Suprapubic skin (tissue), 4 donors: Measurements from ENCODE around the gene HIVEP2. TPM values are rescaled to one million over a fixed set of nuclear protein-coding genes. Genes with fewer than 3 reads are reported as not detected.
A peak's percentile ranks its signal among the peaks of the same experiment; 100 is the strongest.

Experiments
- DNase-seq, 2 donors: peaks; one replicate each; pipeline ENCODE4 v3.0.0-alpha.2; 2019; ENCODE audit warnings: low spot score in 2 of 2
- H3K27ac ChIP-seq: fragments of 200-600 bp; sonication (generic); one replicate; pipeline ENCODE4 v1.5.1; 2019
- H3K27me3 ChIP-seq: fragments of 200-600 bp; sonication (generic); one replicate; pipeline ENCODE4 v1.5.1; 2019
- H3K36me3 ChIP-seq: fragments of 200-600 bp; sonication (generic); one replicate; pipeline ENCODE4 v1.5.1; 2019
- H3K4me1 ChIP-seq: fragments of 200-600 bp; sonication (generic); one replicate; pipeline ENCODE4 v1.5.1; 2019
- H3K4me3 ChIP-seq: fragments of 200-600 bp; sonication (generic); one replicate; pipeline ENCODE4 v1.5.1; 2019; ENCODE audit warnings: mild to moderate bottlenecking
- H3K9me3 ChIP-seq: fragments of 200-600 bp; sonication (generic); one replicate; pipeline ENCODE4 v1.5.1; 2019
- CTCF ChIP-seq, 2 donors: fragments of 200-600 bp in 1 of 2; fragments of 450-650 bp in 1 of 2; sonication (generic) in 1 of 2; IDR thresholded peaks; one replicate each; pipeline ENCODE4 v1.5.1; 2016 to 2019; ENCODE audit warnings: antibody characterized with exemption in 2 of 2, mild to moderate bottlenecking in 1 of 2, moderate library complexity in 1 of 2
- EP300 ChIP-seq: sonication (generic); formaldehyde crosslinking; IDR thresholded peaks from one replicate; pipeline ENCODE4 v1.6.1; 2017; ENCODE audit warnings: antibody characterized with exemption
- POLR2A ChIP-seq, 2 donors: fragments of 450-650 bp; IDR thresholded peaks; one replicate each; pipeline ENCODE4 v1.6.1; 2017; ENCODE audit warnings: antibody characterized with exemption in 2 of 2, mild to moderate bottlenecking in 2 of 2, moderate library complexity in 2 of 2
- POLR2AphosphoS5 ChIP-seq, 3 donors: sonication (generic); formaldehyde crosslinking; IDR thresholded peaks; one replicate each; pipeline ENCODE4 v1.6.1; 2017; ENCODE audit warnings: antibody characterized with exemption in 3 of 3
- WGBS: methylation state at CpG from one replicate; pipeline ENCODE4 v1.1.5; 2018; 5-methylcytosine and 5-hydroxymethylcytosine counted together
- total RNA-seq, 4 donors: library from RNA; depleted of rRNA; stranded (reverse); fragments of >200 nt; gene quantifications; one replicate each; pipeline ENCODE4 v1.1.0, GENCODE V29; 2016

The HIVEP2 gene
- total RNA-seq, 4 donors from 2014 or later: 23.6 to 31.3 (median 25.6) TPM

DNA sequence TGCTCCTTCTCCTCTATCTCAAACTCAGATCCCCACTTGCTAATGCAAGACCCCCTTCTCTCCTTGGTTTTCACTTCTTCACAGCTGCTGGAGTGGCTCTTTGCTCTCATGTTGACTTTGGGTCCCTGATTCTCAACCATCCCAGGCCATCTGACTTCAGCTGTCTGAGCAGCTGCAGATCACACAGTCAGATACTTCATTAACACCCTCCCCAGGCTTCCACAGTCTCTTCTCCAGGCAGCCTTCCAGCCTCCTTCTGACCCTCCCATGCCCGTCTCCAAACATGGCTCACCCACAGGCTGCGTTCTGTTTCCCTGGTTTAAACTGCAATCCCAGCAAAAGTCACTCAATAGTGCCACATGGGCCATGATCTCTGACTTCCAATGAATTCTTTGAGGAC, 65.4 kb downstream of the HIVEP2 start:
- Histone ChIP-seq H3K4me3 (no peak overlapping the region), H3K27ac (no peak overlapping the region), H3K36me3 (no peaks in the 10 kb centered on the region), H3K9me3 (no peaks in the 10 kb centered on the region), H3K4me1 (peaks cover 5% of the 10 kb centered on the region), H3K27me3 (no peaks in the 10 kb centered on the region)
- no peak for DNase-seq
- 96% methylated on average over 2 of the region's 2 CpGs for WGBS
- TF ChIP-seq CTCF (IDR thresholded peaks at IDR 0.05) (no peak), POLR2A (IDR thresholded peaks at IDR 0.05) (no peak), POLR2AphosphoS5 (IDR thresholded peaks at IDR 0.05) (no peak), EP300 (no peak)

DNA sequence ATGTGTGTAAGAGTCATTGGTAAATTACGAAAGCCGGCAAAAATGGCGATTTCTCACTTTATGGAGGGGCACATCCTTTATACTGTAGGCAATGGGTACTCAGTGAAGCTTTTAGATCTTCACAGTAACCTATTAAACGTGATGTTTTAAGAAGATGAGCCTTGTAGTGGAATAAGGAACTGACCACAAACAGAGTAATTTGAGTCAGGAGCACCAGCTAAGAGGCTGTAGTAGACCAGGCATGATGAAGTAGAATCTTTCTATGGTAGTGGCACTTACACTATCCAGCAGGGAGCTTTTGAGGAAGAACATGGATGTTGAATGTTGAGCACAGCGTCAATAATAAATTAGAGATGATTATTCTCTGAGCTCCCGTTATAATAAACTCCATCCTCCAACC, 65.9 kb downstream of the HIVEP2 start:
- TF ChIP-seq EP300 (no peak), CTCF (IDR thresholded peaks at IDR 0.05) (no peak), POLR2A (IDR thresholded peaks at IDR 0.05) (no peak), POLR2AphosphoS5 (IDR thresholded peaks at IDR 0.05) (no peak)
- Histone ChIP-seq H3K4me1 (peaks cover under 1% of the 10 kb centered on the region), H3K27me3 (no peaks in the 10 kb centered on the region), H3K36me3 (no peaks in the 10 kb centered on the region), H3K4me3 (no peak overlapping the region), H3K27ac (no peak overlapping the region), H3K9me3 (no peaks in the 10 kb centered on the region)
- DNase-seq: no peak
- WGBS: 94% methylated on average over 6 of the region's 6 CpGs

DNA sequence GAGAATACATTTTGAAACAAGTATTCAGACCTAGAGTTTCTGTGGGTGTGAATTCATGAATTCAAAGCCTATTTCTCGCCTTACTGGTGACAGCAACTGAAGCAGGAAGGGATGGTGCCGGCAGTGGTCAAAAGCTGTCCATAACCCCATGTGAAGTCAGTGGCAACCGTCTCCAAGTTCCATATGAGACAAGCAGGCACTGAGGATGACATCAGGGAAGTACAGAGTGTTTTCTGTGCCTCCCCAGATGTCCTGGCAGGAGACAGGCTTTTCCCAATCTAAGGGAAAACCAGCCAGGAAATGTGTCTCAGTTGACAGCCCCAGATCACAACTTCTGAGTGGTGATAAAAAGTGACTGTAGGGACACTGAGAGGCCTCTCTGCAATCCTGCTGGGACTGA, 66.6 kb downstream of the HIVEP2 start:
- no peak overlapping the region for H3K4me3 ChIP-seq
- H3K36me3 ChIP-seq: no peaks in the 10 kb centered on the region
- 69% methylated on average over 3 of the region's 3 CpGs for WGBS
- TF ChIP-seq POLR2A (IDR thresholded peaks at IDR 0.05) (no peak), CTCF (IDR thresholded peaks at IDR 0.05) (no peak), EP300 (no peak), POLR2AphosphoS5 (IDR thresholded peaks at IDR 0.05) (no peak)
- DNase-seq: no peak
- H3K27me3 ChIP-seq: no peaks in the 10 kb centered on the region
- peak overlapping the region; percentile 16 for H3K27ac ChIP-seq
- H3K4me1 ChIP-seq: no peaks in the 10 kb centered on the region
- H3K9me3 ChIP-seq: no peaks in the 10 kb centered on the region

- Histone ChIP-seq H3K4me3 (no peak overlapping the region), H3K27me3 (no peaks in the 10 kb centered on the region), H3K4me1 (peaks cover 16% of the 10 kb centered on the region), H3K9me3 (no peaks in the 10 kb centered on the region), H3K36me3 (no peaks in the 10 kb centered on the region), H3K27ac (no peak overlapping the region)
- no peak for TF ChIP-seq POLR2AphosphoS5 (IDR thresholded peaks at IDR 0.05)
- no peak for TF ChIP-seq EP300
- TF ChIP-seq POLR2A (IDR thresholded peaks at IDR 0.05): no peak
- TF ChIP-seq CTCF (IDR thresholded peaks at IDR 0.05): no peak
- 57% methylated on average over 1 of the region's 1 CpG for WGBS
- DNase-seq: no peak
These were observed 70.3 kb downstream of the HIVEP2 start for GRCh38 chr6:142874676-142875075.

GRCh38 chr6:142872376-142872775, 72.6 kb downstream of the HIVEP2 start:
- Histone ChIP-seq H3K4me3 (no peak overlapping the region), H3K9me3 (no peaks in the 10 kb centered on the region), H3K27ac (peak overlapping the region; percentile 43), H3K27me3 (no peaks in the 10 kb centered on the region), H3K36me3 (no peaks in the 10 kb centered on the region), H3K4me1 (peaks cover 24% of the 10 kb centered on the region)
- 73% methylated on average over 3 of the region's 3 CpGs for WGBS
- no peak for TF ChIP-seq CTCF (IDR thresholded peaks at IDR 0.05)
- TF ChIP-seq POLR2AphosphoS5 (IDR thresholded peaks at IDR 0.05): no peak
- no peak for TF ChIP-seq POLR2A (IDR thresholded peaks at IDR 0.05)
- no peak for TF ChIP-seq EP300
- DNase-seq: no peak
